Ascending aorta (tissue), 2 donors: ENCODE results near the gene CCSER1. TPM values are rescaled to one million over a fixed set of nuclear protein-coding genes. Genes with fewer than 3 reads are reported as not detected.

Experiments
- DNase-seq, 2 donors: peaks; one replicate each; pipeline ENCODE4 v3.0.0-alpha.2; 2019; ENCODE audit warnings: low spot score in 2 of 2
- H3K27ac ChIP-seq, 2 donors: fragments of 200-600 bp; sonication (generic); one replicate each; pipeline ENCODE4 v1.5.1; 2016 to 2017; ENCODE audit warnings: mild to moderate bottlenecking in 1 of 2
- H3K27me3 ChIP-seq: fragments of 200-600 bp; sonication (generic); one replicate; pipeline ENCODE4 v1.5.1; 2017
- H3K36me3 ChIP-seq, 2 donors: fragments of 200-600 bp; sonication (generic); one replicate each; pipeline ENCODE4 v1.5.1; 2016
- H3K4me1 ChIP-seq, 2 donors: fragments of 200-600 bp; sonication (generic); one replicate each; pipeline ENCODE4 v1.5.1; 2016 to 2017; ENCODE audit warnings: mild to moderate bottlenecking in 1 of 2
- H3K4me3 ChIP-seq, 2 donors: fragments of 200-600 bp; sonication (generic); one replicate each; pipeline ENCODE4 v1.5.1; 2016 to 2017; ENCODE audit warnings: mild to moderate bottlenecking in 1 of 2
- H3K9me3 ChIP-seq, 2 donors: fragments of 200-600 bp; sonication (generic); one replicate each; pipeline ENCODE4 v1.5.1; 2016
- CTCF ChIP-seq, 3 experiments: fragments of 200-600 bp in 2 of 3; fragments of 450-650 bp in 1 of 3; sonication (generic) in 2 of 3; IDR thresholded peaks; one replicate each; pipeline ENCODE4 v1.5.1; 2016 to 2019; ENCODE audit warnings: antibody characterized with exemption in 3 of 3, mild to moderate bottlenecking in 1 of 3, moderate library complexity in 1 of 3
- intact Hi-C: fragments of 100-400 bp; cut with DNase I; formaldehyde crosslinking; loops from one replicate; pipeline ENCODE4 v1.15.1; 2023
- total RNA-seq: library from RNA; depleted of rRNA; stranded (reverse); fragments of >200 nt; gene quantifications from one replicate; pipeline ENCODE4 v1.1.0, GENCODE V29; 2016

CCSER1 gene
- total RNA-seq, 1 donor from 2014 or later = 8.9 TPM

GRCh38 chr4:90211174-90211573, 84.0 kb downstream of the CCSER1 start:
- intact Hi-C loops = no loop called here
- no peak for DNase-seq
- no peak overlapping the region for H3K4me3 ChIP-seq
- H3K27ac ChIP-seq = no peak overlapping the region
- H3K9me3 ChIP-seq = no peaks in the 10 kb centered on the region
- H3K4me1 ChIP-seq = no peaks in the 10 kb centered on the region
- TF ChIP-seq CTCF (IDR thresholded peaks at IDR 0.05) = no peak
- H3K27me3 ChIP-seq = no peaks in the 10 kb centered on the region
- no peaks in the 10 kb centered on the region for H3K36me3 ChIP-seq

DNA sequence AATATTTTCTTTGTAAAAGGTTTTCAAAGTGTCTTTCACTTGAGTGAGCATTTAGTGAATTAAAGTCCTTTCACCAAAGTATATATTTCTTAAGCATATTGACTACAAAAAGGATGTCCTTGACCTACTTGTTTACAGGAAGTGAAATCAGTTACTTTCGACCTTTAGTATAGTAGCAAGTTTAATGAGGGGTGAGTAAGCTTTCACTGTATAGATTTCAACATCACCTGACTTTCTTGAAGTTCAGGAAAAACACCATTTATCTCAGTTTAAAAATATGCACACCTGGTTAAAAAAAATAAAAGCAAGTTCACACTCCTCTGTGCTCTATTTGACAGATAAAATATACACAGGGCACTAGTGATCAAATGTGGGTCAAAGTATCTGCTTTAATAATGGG, 88.1 kb downstream of the CCSER1 start:
- TF ChIP-seq CTCF (IDR thresholded peaks at IDR 0.05) = no peak
- H3K36me3 ChIP-seq = no peaks in the 10 kb centered on the region
- no peak overlapping the region for H3K4me3 ChIP-seq
- DNase-seq = no peak
- no peaks in the 10 kb centered on the region for H3K9me3 ChIP-seq
- H3K27ac ChIP-seq = no peak overlapping the region
- intact Hi-C loops = no loop called here
- H3K27me3 ChIP-seq = no peaks in the 10 kb centered on the region
- no peaks in the 10 kb centered on the region for H3K4me1 ChIP-seq

- intact Hi-C loops = no loop called here
These were observed 92.6 kb downstream of the CCSER1 start for GRCh38 chr4:90219822-90220221.

DNA sequence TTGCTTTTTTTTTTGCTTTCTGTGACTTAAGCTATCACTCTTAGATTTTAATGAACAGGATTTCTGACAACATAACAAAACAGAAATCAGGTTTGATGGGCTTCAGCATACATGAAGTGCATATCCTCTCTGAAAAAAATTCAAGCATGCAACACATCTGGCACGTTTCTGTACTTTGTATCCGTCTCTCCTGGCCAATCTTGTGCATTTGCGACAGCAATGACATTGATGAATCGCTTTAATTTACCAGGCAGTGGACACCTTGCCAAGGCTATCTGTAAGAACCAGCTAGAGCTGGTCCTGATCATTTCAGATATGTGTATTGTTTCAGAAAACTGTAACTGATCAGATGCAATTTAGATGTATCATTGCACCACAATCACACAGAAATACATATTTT, 93.3 kb downstream of the CCSER1 start:
- Histone ChIP-seq H3K27me3 (no peaks in the 10 kb centered on the region), H3K4me1 (no peaks in the 10 kb centered on the region), H3K9me3 (no peaks in the 10 kb centered on the region), H3K36me3 (no peaks in the 10 kb centered on the region), H3K4me3 (no peak overlapping the region), H3K27ac (no peak overlapping the region)
- DNase-seq = no peak
- no peak for TF ChIP-seq CTCF (IDR thresholded peaks at IDR 0.05)
- intact Hi-C loops = no loop called here

More at GRCh38 chr4:90219822-90220221, 92.6 kb downstream of the CCSER1 start:
- Histone ChIP-seq H3K4me1 (no peaks in the 10 kb centered on the region), H3K27me3 (no peaks in the 10 kb centered on the region), H3K36me3 (no peaks in the 10 kb centered on the region), H3K27ac (no peak overlapping the region), H3K9me3 (no peaks in the 10 kb centered on the region), H3K4me3 (no peak overlapping the region)
- DNase-seq = no peak
- TF ChIP-seq CTCF (IDR thresholded peaks at IDR 0.05) = no peak

DNA sequence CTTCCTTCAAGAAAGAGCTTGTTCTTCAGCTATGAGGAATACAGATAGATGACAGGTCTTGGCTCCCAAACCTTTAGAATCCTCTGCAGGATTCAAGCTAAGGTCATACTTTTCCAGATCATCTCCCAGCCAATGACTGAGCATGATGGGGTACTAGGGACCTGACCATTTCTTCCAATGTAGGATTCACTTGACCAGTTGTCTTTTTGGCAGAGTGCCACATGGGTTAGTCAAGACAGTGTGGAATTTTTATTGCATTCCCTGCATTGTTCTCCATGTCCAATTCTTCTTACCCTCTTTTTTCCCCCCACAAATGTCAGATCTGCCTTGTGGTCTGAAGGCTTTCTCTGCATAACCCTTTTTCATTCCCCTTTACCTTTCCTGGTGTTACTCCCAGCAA, 99.5 kb downstream of the CCSER1 start:
- intact Hi-C loops = no loop called here
- no peak for TF ChIP-seq CTCF (IDR thresholded peaks at IDR 0.05)
- DNase-seq = no peak
- H3K4me3 ChIP-seq = no peak overlapping the region
- no peaks in the 10 kb centered on the region for H3K4me1 ChIP-seq
- no peaks in the 10 kb centered on the region for H3K9me3 ChIP-seq
- no peaks in the 10 kb centered on the region for H3K36me3 ChIP-seq
- no peak overlapping the region for H3K27ac ChIP-seq
- H3K27me3 ChIP-seq = no peaks in the 10 kb centered on the region

GRCh38 chr4:90227177-90227576, 100.0 kb downstream of the CCSER1 start:
- DNase-seq = no peak
- H3K4me3 ChIP-seq = no peak overlapping the region

More at GRCh38 chr4:90227177-90227576, 100.0 kb downstream of the CCSER1 start:
- no peaks in the 10 kb centered on the region for H3K4me1 ChIP-seq
- no peaks in the 10 kb centered on the region for H3K27me3 ChIP-seq
- H3K27ac ChIP-seq = no peak overlapping the region
- TF ChIP-seq CTCF (IDR thresholded peaks at IDR 0.05) = no peak
- H3K9me3 ChIP-seq = no peaks in the 10 kb centered on the region
- intact Hi-C loops = no loop called here
- H3K36me3 ChIP-seq = no peaks in the 10 kb centered on the region
